ENCODE results near the gene CCDC117. TPM values are rescaled to one million over a fixed set of nuclear protein-coding genes. Genes with fewer than 3 reads are reported as not detected.
"Not testable (repeated sequence)": the region's sequence is repeated elsewhere in the genome, so short reads cannot be mapped to it uniquely, and the experiment has no call there.

Gene CCDC117
- total RNA-seq, 4 donors from 2014 or later: 23.2 to 40.1 (median 30.5) TPM

GRCh38 chr22:28759861-28760560 is 12.5 kb upstream of the CCDC117 start:
- H3K27ac ChIP-seq: no peak overlapping the region
- no peaks in the 10 kb centered on the region for H3K27me3 ChIP-seq
- no peak for ATAC-seq
- no peak for DNase-seq
- no peak overlapping the region for H3K4me3 ChIP-seq
- no peaks in the 10 kb centered on the region for H3K4me1 ChIP-seq
- in situ Hi-C loops (cut with MboI; ENCODE audit: low sequenced_read_pairs in 4 of 4): no loop called here
- TF ChIP-seq POLR2A (IDR thresholded peaks at IDR 0.05): no peak
- TF ChIP-seq CTCF (IDR thresholded peaks at IDR 0.05 in 4 of 5, conservative IDR thresholded peaks at IDR 0.05 in 1 of 5): no peak
- intact Hi-C loops (cut with DNase I; ENCODE audit: low total_unique reads): no loop called here
- H3K9me3 ChIP-seq: no peaks in the 10 kb centered on the region
- H3K36me3 ChIP-seq: no peaks in the 10 kb centered on the region

GRCh38 chr22:28761449-28761755 is 11.1 kb upstream of the CCDC117 start:
- TF ChIP-seq CTCF (IDR thresholded peaks at IDR 0.05 in 4 of 5, conservative IDR thresholded peaks at IDR 0.05 in 1 of 5) (no peak), POLR2A (IDR thresholded peaks at IDR 0.05) (no peak)
- intact Hi-C loops (cut with DNase I; ENCODE audit: low total_unique reads): no loop called here

GRCh38 chr22:28762000-28762399 is 10.5 kb upstream of the CCDC117 start:
- in situ Hi-C loops (cut with MboI; ENCODE audit: low sequenced_read_pairs in 4 of 4); intact Hi-C loops (cut with DNase I; ENCODE audit: low total_unique reads); H3K9me3 ChIP-seq; H3K27me3 ChIP-seq; H3K36me3 ChIP-seq; ATAC-seq; H3K4me1 ChIP-seq; DNase-seq; H3K27ac ChIP-seq; H3K4me3 ChIP-seq: not testable (repeated sequence)

More at GRCh38 chr22:28761449-28761755, 11.1 kb upstream of the CCDC117 start:
- DNase-seq: no peak
- Histone ChIP-seq H3K27me3 (no peaks in the 10 kb centered on the region), H3K4me1 (no peaks in the 10 kb centered on the region), H3K4me3 (no peak overlapping the region), H3K9me3 (no peaks in the 10 kb centered on the region), H3K27ac (no peak overlapping the region), H3K36me3 (no peaks in the 10 kb centered on the region)
- in situ Hi-C loops (cut with MboI; ENCODE audit: low sequenced_read_pairs in 4 of 4): no loop called here
- no peak for ATAC-seq

- no peak for TF ChIP-seq POLR2A (IDR thresholded peaks at IDR 0.05)
- TF ChIP-seq CTCF (IDR thresholded peaks at IDR 0.05 in 4 of 5, conservative IDR thresholded peaks at IDR 0.05 in 1 of 5): no peak
- in situ Hi-C loops (cut with MboI; ENCODE audit: low sequenced_read_pairs in 4 of 4): no loop called here
- H3K4me1 ChIP-seq: no peaks in the 10 kb centered on the region
- no peak for DNase-seq
- intact Hi-C loops (cut with DNase I; ENCODE audit: low total_unique reads): no loop called here
- no peak overlapping the region for H3K27ac ChIP-seq
- no peak overlapping the region for H3K4me3 ChIP-seq
- no peaks in the 10 kb centered on the region for H3K9me3 ChIP-seq
- H3K27me3 ChIP-seq: no peaks in the 10 kb centered on the region
- no peaks in the 10 kb centered on the region for H3K36me3 ChIP-seq
- ATAC-seq: no peak
These were observed 5.9 kb upstream of the CCDC117 start for GRCh38 chr22:28766628-28767027.

- intact Hi-C loops (cut with DNase I; ENCODE audit: low total_unique reads) (no loop called here), in situ Hi-C loops (cut with MboI; ENCODE audit: low sequenced_read_pairs in 4 of 4) (no loop called here)
- ATAC-seq: no peak
- H3K27me3 ChIP-seq: no peaks in the 10 kb centered on the region
- peaks cover 3 to 5% of the 10 kb centered on the region in 2 donors for H3K4me1 ChIP-seq
- H3K4me3 ChIP-seq: no peak overlapping the region
- H3K9me3 ChIP-seq: no peaks in the 10 kb centered on the region
- no peak for TF ChIP-seq CTCF (IDR thresholded peaks at IDR 0.05 in 4 of 5, conservative IDR thresholded peaks at IDR 0.05 in 1 of 5)
- H3K27ac ChIP-seq: no peak overlapping the region
- DNase-seq: no peak
- no peaks in the 10 kb centered on the region for H3K36me3 ChIP-seq
These were observed 3.6 kb upstream of the CCDC117 start for GRCh38 chr22:28768701-28769393.
